Liver (tissue), 9 donors: ENCODE results near the gene LIMA1. TPM values are rescaled to one million over a fixed set of nuclear protein-coding genes. Genes with fewer than 3 reads are reported as not detected.

Experiments
- DNase-seq: peaks from one replicate; pipeline ENCODE4 v3.0.0-alpha.2; 2017; ENCODE audit warnings: low spot score
- H3K27ac ChIP-seq, 2 donors: one replicate each; pipeline ENCODE4 v1.7.0; 2013; ENCODE audit warnings: inconsistent platforms in 2 of 2, low read length in 2 of 2, control low read depth in 1 of 2, low read depth in 1 of 2, mild to moderate bottlenecking in 1 of 2
- H3K27me3 ChIP-seq, 4 donors: one replicate each; pipeline versions ENCODE4 v1.6.1 to v1.7.0; 2013; ENCODE audit warnings: low read length in 3 of 4, inconsistent platforms in 1 of 4, mild to moderate bottlenecking in 1 of 4, moderate library complexity in 1 of 4; ENCODE audit not compliant: control insufficient read depth in 4 of 4, insufficient read depth in 4 of 4
- H3K36me3 ChIP-seq, 4 donors: one replicate each; pipeline versions ENCODE4 v1.6.1 to v1.7.0; 2013; ENCODE audit warnings: low read length in 3 of 4, mild to moderate bottlenecking in 3 of 4, low read depth in 1 of 4, moderate library complexity in 1 of 4; ENCODE audit not compliant: control insufficient read depth in 4 of 4, insufficient read depth in 3 of 4
- H3K4me1 ChIP-seq, 4 donors: one replicate each; pipeline versions ENCODE4 v1.6.1 to v1.7.0; 2013; ENCODE audit warnings: low read length in 3 of 4, mild to moderate bottlenecking in 3 of 4, moderate library complexity in 1 of 4; ENCODE audit not compliant: control insufficient read depth in 4 of 4, insufficient read depth in 4 of 4
- H3K4me3 ChIP-seq, 3 donors: one replicate each; pipeline versions ENCODE4 v1.6.1 to v1.7.0; 2013; ENCODE audit warnings: low read length in 3 of 3, control low read depth in 1 of 3, low read depth in 1 of 3, mild to moderate bottlenecking in 1 of 3
- H3K9ac ChIP-seq, 2 donors: one replicate each; pipeline ENCODE4 v1.7.0; 2013; ENCODE audit warnings: low read length in 2 of 2, mild to moderate bottlenecking in 2 of 2, moderate library complexity in 2 of 2, control low read depth in 1 of 2, low read depth in 1 of 2
- H3K9me3 ChIP-seq, 4 donors: one replicate each; pipeline versions ENCODE4 v1.6.1 to v1.7.0; 2013; ENCODE audit warnings: low read length in 3 of 4; ENCODE audit not compliant: control insufficient read depth in 4 of 4
- ATF3 ChIP-seq: IDR thresholded peaks from 2 replicates; pipeline ENCODE4 v1.6.1; 2016; ENCODE audit warnings: antibody characterized with exemption
- CTCF ChIP-seq: fragments of 150-350 bp; IDR thresholded peaks from 2 replicates; pipeline ENCODE4 v1.5.1; 2017; ENCODE audit warnings: improper control_type of control experiment, low read depth, low read length; ENCODE audit not compliant: missing input control
- EGR1 ChIP-seq, 2 donors: IDR thresholded peaks; 2 replicates each; pipeline ENCODE4 v1.6.1; 2016 to 2018; ENCODE audit warnings: antibody characterized with exemption in 2 of 2, low read depth in 2 of 2
- FOXA1 ChIP-seq: IDR thresholded peaks from 2 replicates; pipeline ENCODE4 v1.6.1; 2016; ENCODE audit warnings: antibody characterized with exemption
- FOXA2 ChIP-seq: IDR thresholded peaks from 2 replicates; pipeline ENCODE4 v1.6.1; 2016; ENCODE audit warnings: antibody characterized with exemption
- GABPA ChIP-seq, 2 donors: IDR thresholded peaks in 1 of 2; conservative IDR thresholded peaks in 1 of 2; 2 replicates each; pipeline ENCODE4 v1.6.1; 2016; ENCODE audit warnings: antibody characterized with exemption in 2 of 2, mild to moderate bottlenecking in 1 of 2, moderate library complexity in 1 of 2
- HNF4A ChIP-seq, 2 donors: conservative IDR thresholded peaks; 2 replicates each; pipeline ENCODE4 v1.6.1; 2016; ENCODE audit warnings: antibody characterized with exemption in 2 of 2, mild to moderate bottlenecking in 2 of 2
- HNF4G ChIP-seq: IDR thresholded peaks from 2 replicates; pipeline ENCODE4 v1.6.1; 2016; ENCODE audit warnings: antibody characterized with exemption
- JUND ChIP-seq, 2 donors: IDR thresholded peaks; 2 replicates each; pipeline ENCODE4 v1.6.1; 2016; ENCODE audit warnings: antibody characterized with exemption in 2 of 2
- MAX ChIP-seq: IDR thresholded peaks from 2 replicates; pipeline ENCODE4 v1.6.1; 2016; ENCODE audit warnings: antibody characterized with exemption
- NR2F2 ChIP-seq: IDR thresholded peaks from 2 replicates; pipeline ENCODE4 v1.6.1; 2016; ENCODE audit warnings: antibody characterized with exemption
- RAD21 ChIP-seq, 2 donors: IDR thresholded peaks; 2 replicates each; pipeline ENCODE4 v1.6.1; 2016; ENCODE audit warnings: antibody characterized with exemption in 2 of 2, mild to moderate bottlenecking in 2 of 2
- REST ChIP-seq: IDR thresholded peaks from 2 replicates; pipeline ENCODE4 v1.6.1; 2016; ENCODE audit warnings: antibody characterized with exemption, mild to moderate bottlenecking
- RXRA ChIP-seq, 2 donors: IDR thresholded peaks; 2 replicates each; pipeline ENCODE4 v1.6.1; 2017 to 2018; ENCODE audit warnings: antibody characterized with exemption in 2 of 2, mild to moderate bottlenecking in 1 of 2
- SP1 ChIP-seq: IDR thresholded peaks from 2 replicates; pipeline ENCODE4 v1.6.1; 2018; ENCODE audit warnings: antibody characterized with exemption, mild to moderate bottlenecking
- TAF1 ChIP-seq: conservative IDR thresholded peaks from 2 replicates; pipeline ENCODE4 v1.6.1; 2016; ENCODE audit warnings: antibody characterized with exemption, mild to moderate bottlenecking
- YY1 ChIP-seq: IDR thresholded peaks from 2 replicates; pipeline ENCODE4 v1.6.1; 2016; ENCODE audit warnings: antibody characterized with exemption, mild to moderate bottlenecking
- ZBTB33 ChIP-seq: IDR thresholded peaks from 2 replicates; pipeline ENCODE4 v1.6.1; 2016; ENCODE audit warnings: antibody characterized with exemption
- WGBS: extraction: QIAGEN DNeasy Blood & Tissue Kit; methylation state at CpG from one replicate; pipeline ENCODE4 v1.1.7; 2013; 5-methylcytosine and 5-hydroxymethylcytosine counted together
- polyA plus RNA-seq, 2 donors: library from polyadenylated mRNA; stranded (reverse) in 1 of 2; unstranded in 1 of 2; fragments of 200-250 nt in 1 of 2; fragments of >200 nt in 1 of 2; fragmentation: Nextera tagmentation in 1 of 2; extraction: Ambion mirVana in 1 of 2; gene quantifications; one replicate each; pipeline versions ENCODE4 v1.2.1 to v1.2.3, GENCODE V29; 2013 to 2015
- total RNA-seq, 2 donors: library from RNA; depleted of rRNA; stranded (reverse); fragments of >200 nt; gene quantifications; one replicate each; pipeline ENCODE4 v1.2.3, GENCODE V29; 2014
- donor health status: healthy.
- donor health status: healthy.
- donor health status: healthy.
- donor health status: healthy.
- donor health status: healthy.

LIMA1 gene
- total and polyA plus RNA-seq, 4 donors = 8.1 to 17.5 (median 13.5) TPM

GRCh38 chr12:50261654-50262053 is 21.7 kb downstream of the LIMA1 start:
- no peak overlapping the region for H3K4me3 ChIP-seq
- H3K27me3 ChIP-seq = no peaks in the 10 kb centered on the region
- H3K36me3 ChIP-seq = no peaks in the 10 kb centered on the region
- peaks cover 6 to 8% (median 8%) of the 10 kb centered on the region in 4 donors for H3K4me1 ChIP-seq
- no peak overlapping the region for H3K27ac ChIP-seq
- TF ChIP-seq GABPA (IDR thresholded peaks at IDR 0.05 in 1 of 2, conservative IDR thresholded peaks at IDR 0.05 in 1 of 2) = no peak
- TF ChIP-seq HNF4G = no peak
- peak in 1 of 2 donors; percentile 14 for TF ChIP-seq RAD21 (IDR thresholded peaks at IDR 0.05)
- TF ChIP-seq MAX = no peak
- H3K9ac ChIP-seq = no peak overlapping the region
- H3K9me3 ChIP-seq = no peaks in the 10 kb centered on the region
- 93% methylated on average over 3 of the region's 3 CpGs for WGBS
- DNase-seq = no peak

- no peak for DNase-seq
- TF ChIP-seq RAD21 (IDR thresholded peaks at IDR 0.05) = peak in 1 of 2 donors; percentile 25
- TF ChIP-seq HNF4A (conservative IDR thresholded peaks at IDR 0.05) = peak; percentile 42 to 48
- no peak for TF ChIP-seq MAX
- no peak for TF ChIP-seq EGR1 (IDR thresholded peaks at IDR 0.05; ENCODE audit: low read depth in 2 of 2)
- no peak for TF ChIP-seq FOXA2
- TF ChIP-seq YY1 = no peak
- no peak for TF ChIP-seq NR2F2
- TF ChIP-seq HNF4G = no peak
- TF ChIP-seq CTCF = no peak
- TF ChIP-seq REST = no peak
- peak in 1 of 2 donors; percentile 19 for TF ChIP-seq RXRA (IDR thresholded peaks at IDR 0.05)
- TF ChIP-seq JUND (IDR thresholded peaks at IDR 0.05) = no peak
- no peak for TF ChIP-seq TAF1
- TF ChIP-seq GABPA (IDR thresholded peaks at IDR 0.05 in 1 of 2, conservative IDR thresholded peaks at IDR 0.05 in 1 of 2) = no peak
- no peak for TF ChIP-seq ZBTB33
- no peak for TF ChIP-seq ATF3
- no peak for TF ChIP-seq FOXA1
- peak; percentile 24 for TF ChIP-seq SP1
- no peak overlapping the region for H3K9ac ChIP-seq
Measured at GRCh38 chr12:50258167-50258551, 25.2 kb downstream of the LIMA1 start.

More at GRCh38 chr12:50258167-50258551, 25.2 kb downstream of the LIMA1 start:
- Histone ChIP-seq H3K4me1 (peaks cover 7 to 8% (median 8%) of the 10 kb centered on the region in 4 donors), H3K4me3 (no peak overlapping the region), H3K27ac (peak overlapping the region; percentile 41), H3K9me3 (no peaks in the 10 kb centered on the region), H3K27me3 (no peaks in the 10 kb centered on the region), H3K36me3 (no peaks in the 10 kb centered on the region)
- WGBS = 49% methylated on average over 5 of the region's 5 CpGs
